K562 (cell line): Measurements from ENCODE around the gene LINGO4. TPM values are rescaled to one million over a fixed set of nuclear protein-coding genes. Genes with fewer than 3 reads are reported as not detected.
A peak's percentile ranks its signal among the peaks of the same experiment; 100 is the strongest.

ENCODE experiments used
- ARNT ChIP-seq, 2 experiments: fragments of 450-650 bp; IDR thresholded peaks; 2 replicates each; pipeline ENCODE4 v1.6.1; 2016; ENCODE audit warnings: mild to moderate bottlenecking in 1 of 2
- BDP1 ChIP-seq: IDR thresholded peaks from 3 replicates; pipeline ENCODE4 v1.6.1; 2011; ENCODE audit not compliant: insufficient read length, insufficient read depth
- CBX8 ChIP-seq: fragments of 200-600 bp; sonication (generic); IDR thresholded peaks from 2 replicates; pipeline ENCODE4 v1.6.1; 2012; ENCODE audit warnings: borderline replicate concordance, mixed run types, low read depth, mild to moderate bottlenecking, moderate library complexity, mixed read lengths, low read length, control low read depth, inconsistent platforms; ENCODE audit not compliant: poor library complexity, severe bottlenecking; ENCODE audit errors: extremely low read depth
- CSDE1 ChIP-seq, 2 experiments: fragments of 450-650 bp; IDR thresholded peaks; 2 replicates each; pipeline ENCODE4 v1.6.1; 2016; ENCODE audit warnings: mild to moderate bottlenecking in 1 of 2
- GATA2 ChIP-seq: sonication (generic); formaldehyde crosslinking; IDR thresholded peaks from 2 replicates; pipeline ENCODE4 v1.4.0; 2020; ENCODE audit warnings: mild to moderate bottlenecking, missing genetic modification reagents
- HDAC1 ChIP-seq, 2 experiments: fragments of 450-650 bp; IDR thresholded peaks; 2 replicates each; pipeline ENCODE4 v1.6.1; 2016 to 2017; ENCODE audit warnings: inconsistent platforms in 1 of 2, mild to moderate bottlenecking in 1 of 2, moderate library complexity in 1 of 2
- KLF13 ChIP-seq: fragments of 450-650 bp; IDR thresholded peaks from 2 replicates; pipeline ENCODE4 v1.6.1; 2016; ENCODE audit warnings: missing genetic modification characterization, low read depth, mild to moderate bottlenecking, missing compliant biosample characterization, moderate library complexity, borderline replicate concordance
- POLR2AphosphoS5 ChIP-seq: IDR thresholded peaks from 2 replicates; pipeline ENCODE4 v1.6.1; 2011; ENCODE audit warnings: mild to moderate bottlenecking, low read depth, low read length, moderate library complexity; ENCODE audit not compliant: control insufficient read depth, insufficient read depth
- PTRF ChIP-seq: fragments of 450-650 bp; IDR thresholded peaks from 2 replicates; pipeline ENCODE4 v1.6.1; 2016; ENCODE audit warnings: mild to moderate bottlenecking, missing genetic modification characterization, missing compliant biosample characterization
- PYGO2 ChIP-seq: fragments of 450-650 bp; IDR thresholded peaks from 2 replicates; pipeline ENCODE4 v1.6.1; 2016; ENCODE audit warnings: mild to moderate bottlenecking, missing genetic modification characterization, moderate library complexity, missing compliant biosample characterization
- SMARCA4 ChIP-seq: fragments of 450-650 bp; IDR thresholded peaks from 2 replicates; pipeline ENCODE4 v1.6.1; 2016
- SMC3 ChIP-seq: conservative IDR thresholded peaks from 2 replicates; pipeline ENCODE4 v1.6.1; 2011; ENCODE audit warnings: low read depth, low read length, improper control_type of control experiment; ENCODE audit not compliant: insufficient read depth
- SP1 ChIP-seq: sonication (generic); formaldehyde crosslinking; IDR thresholded peaks from 2 replicates; pipeline ENCODE4 v1.8.1; 2022; ENCODE audit warnings: mild to moderate bottlenecking, missing genetic modification reagents
- TEAD4 ChIP-seq, 2 experiments: sonication (generic) in 1 of 2; formaldehyde crosslinking in 1 of 2; IDR thresholded peaks; 2 replicates each; pipeline versions ENCODE4 v1.6.1 to v1.8.0; 2012 to 2022; ENCODE audit warnings: borderline replicate concordance in 1 of 2, inconsistent platforms in 1 of 2, low read length in 1 of 2, mild to moderate bottlenecking in 1 of 2, missing genetic modification reagents in 1 of 2
- ZBTB43 ChIP-seq: sonication (generic); formaldehyde crosslinking; IDR thresholded peaks from 2 replicates; pipeline ENCODE4 v1.8.0; 2023; ENCODE audit warnings: mild to moderate bottlenecking, missing genetic modification reagents
- ZHX1 ChIP-seq: fragments of 150-350 bp; conservative IDR thresholded peaks from 2 replicates; pipeline ENCODE4 v1.6.1; 2014; ENCODE audit warnings: low read length
- ZNF3 ChIP-seq: fragments of 250-450 bp; sonication (Bioruptor Pico); IDR thresholded peaks from 2 replicates; pipeline ENCODE4 v1.5.0; 2021; ENCODE audit warnings: mild to moderate bottlenecking, moderate library complexity
- ZNF395 ChIP-seq: fragments of 200-800 bp; sonication (Bioruptor generic); IDR thresholded peaks from 2 replicates; pipeline ENCODE4 v1.6.1; 2017; ENCODE audit warnings: missing genetic modification characterization, missing compliant biosample characterization
- ZNF408 ChIP-seq: fragments of 250-450 bp; sonication (Bioruptor Pico); IDR thresholded peaks from 2 replicates; pipeline ENCODE4 v1.4.0; 2020; ENCODE audit warnings: low read depth, mild to moderate bottlenecking, moderate library complexity
- ZNF668 ChIP-seq: fragments of 250-450 bp; sonication (Bioruptor Pico); IDR thresholded peaks from 2 replicates; pipeline ENCODE4 v1.8.0; 2022; ENCODE audit warnings: mild to moderate bottlenecking, inconsistent platforms
- polyA plus RNA-seq, 8 experiments: library from polyadenylated mRNA; depleted of rRNA in 4 of 8; stranded (reverse) in 5 of 8; unstranded in 3 of 8; fragments of >200 nt; fragmentation: Nextera tagmentation in 2 of 8; fragmentation: Illumina TruSeq in 1 of 8; extraction: Ambion mirVana in 2 of 8; extraction: Trizol in 1 of 8; gene quantifications; 2 replicates each; pipeline versions ENCODE4 v1.2.1 to v1.2.3, GENCODE V29; 2011 to 2014; ENCODE audit warnings: inconsistent platforms in 1 of 8, missing spikeins in 1 of 8
- total RNA-seq, 7 experiments: library from RNA; depleted of rRNA in 6 of 7; stranded (reverse); fragments of >200 nt in 6 of 7; fragmentation: Illumina TruSeq in 2 of 7; extraction: Trizol in 2 of 7; gene quantifications; 2 replicates each; pipeline versions ENCODE4 v1.2.1 to v1.2.3, GENCODE V29; 2011 to 2021; ENCODE audit warnings: low replicate concordance in 1 of 7

Gene LINGO4
- total and polyA plus RNA-seq, 9 of the 15 experiments (the other 6 are each of a cell fraction or from before 2014, with no cell fraction given): not detected

GRCh38 chr1:151790071-151790939 is 14.9 kb downstream of the LINGO4 start, which contains the start of gene TDRKH (continued):
- no peak for TF ChIP-seq ZNF408 (CRISPR knock-in tag)
- TF ChIP-seq ZNF668 (CRISPR knock-in tag): no peak
- no peak for TF ChIP-seq CSDE1 (IDR thresholded peaks at IDR 0.05)
- peak; percentile 50; the same call in 1 of the 2 replicates for TF ChIP-seq SMARCA4
- no peak for TF ChIP-seq ZNF3 (CRISPR knock-in tag)
- no peak for TF ChIP-seq CBX8
- TF ChIP-seq TEAD4 (IDR thresholded peaks at IDR 0.05; ENCODE audit: low read length): peak; percentile 25; the same call in 1 of the 2 replicates
- TF ChIP-seq TEAD4 (CRISPR knock-in tag; IDR thresholded peaks at IDR 0.05; ENCODE audit: borderline replicate concordance): no peak
- TF ChIP-seq ZHX1: no peak
- TF ChIP-seq GATA2 (CRISPR knock-in tag): no peak
- peak in 1 of 2 experiments; percentile 97; a peak in 2 of 4 replicates for TF ChIP-seq HDAC1 (IDR thresholded peaks at IDR 0.05)
- 0 out of 2 replicates have a peak, but pooled peaks have one; percentile 12 for TF ChIP-seq SMC3
- peak; percentile 96 for TF ChIP-seq ZNF395 (CRISPR knock-in tag)
- peak; percentile 85 for TF ChIP-seq SP1 (CRISPR knock-in tag)
- no peak for TF ChIP-seq BDP1
- no peak for TF ChIP-seq POLR2AphosphoS5
- no peak for TF ChIP-seq ZBTB43 (CRISPR knock-in tag)
- TF ChIP-seq PTRF: no peak
- TF ChIP-seq PYGO2: peak; percentile 34; the same call in 1 of the 2 replicates
- no peak for TF ChIP-seq ARNT (IDR thresholded peaks at IDR 0.05)
- no peak for TF ChIP-seq KLF13 (tag)
